Ovary (tissue), 3 donors: ENCODE results near the gene LINGO3.

ENCODE experiments used
- EP300 ChIP-seq: sonication (generic); formaldehyde crosslinking; IDR thresholded peaks from one replicate; pipeline ENCODE4 v1.6.1; 2017; ENCODE audit warnings: antibody characterized with exemption
- POLR2A ChIP-seq: fragments of 450-650 bp; IDR thresholded peaks from one replicate; pipeline ENCODE4 v1.6.1; 2017; ENCODE audit warnings: antibody characterized with exemption, mild to moderate bottlenecking, moderate library complexity
- TF ChIP-seq, protein P1 (sequence below), 3 donors: fragments of 450-650 bp in 2 of 3; fragments of 200-600 bp in 1 of 3; IDR thresholded peaks; one replicate each; pipeline versions ENCODE4 v1.5.1 to v1.8.0; 2016 to 2022; ENCODE audit warnings: antibody characterized with exemption in 3 of 3, mild to moderate bottlenecking in 1 of 3
- donor health status: DM: no; HTN: no; CAD: no.

DNA sequence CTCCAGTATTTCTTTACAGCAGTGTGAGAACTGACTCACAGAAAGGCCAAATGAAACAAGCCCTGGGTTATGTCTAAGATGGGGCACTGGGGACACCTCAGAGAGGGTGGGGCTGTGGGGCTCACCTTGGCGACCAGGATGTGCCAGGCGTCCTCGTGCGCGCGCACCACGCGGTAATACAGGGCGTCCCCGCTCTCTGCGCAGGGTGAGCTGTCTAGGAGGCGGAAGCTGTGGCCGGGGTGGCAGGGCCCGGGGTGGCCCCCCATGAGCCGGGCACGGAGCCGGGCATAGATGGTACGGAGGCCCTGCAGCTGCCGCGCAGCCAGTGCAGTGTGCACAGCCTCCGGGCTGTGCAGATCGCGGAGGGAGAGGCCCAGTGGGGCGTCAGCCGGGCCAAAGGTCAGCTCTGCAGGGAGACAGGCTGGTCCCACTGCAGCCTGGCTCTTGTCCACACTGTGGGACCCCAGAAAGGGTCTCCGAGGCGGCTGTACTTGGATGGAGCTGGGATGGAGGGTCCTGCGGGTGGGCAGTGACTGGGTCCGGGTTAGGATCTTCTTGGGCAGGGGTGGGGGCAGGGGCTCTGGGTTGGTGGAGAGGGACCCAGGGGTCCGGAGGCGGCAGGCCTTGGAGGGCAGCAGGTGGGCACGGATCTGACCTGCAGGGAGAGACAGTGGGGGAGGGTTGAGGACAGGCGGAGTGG, 29.3 kb downstream of the LINGO3 start:
- TF ChIP-seq, protein P1, sequence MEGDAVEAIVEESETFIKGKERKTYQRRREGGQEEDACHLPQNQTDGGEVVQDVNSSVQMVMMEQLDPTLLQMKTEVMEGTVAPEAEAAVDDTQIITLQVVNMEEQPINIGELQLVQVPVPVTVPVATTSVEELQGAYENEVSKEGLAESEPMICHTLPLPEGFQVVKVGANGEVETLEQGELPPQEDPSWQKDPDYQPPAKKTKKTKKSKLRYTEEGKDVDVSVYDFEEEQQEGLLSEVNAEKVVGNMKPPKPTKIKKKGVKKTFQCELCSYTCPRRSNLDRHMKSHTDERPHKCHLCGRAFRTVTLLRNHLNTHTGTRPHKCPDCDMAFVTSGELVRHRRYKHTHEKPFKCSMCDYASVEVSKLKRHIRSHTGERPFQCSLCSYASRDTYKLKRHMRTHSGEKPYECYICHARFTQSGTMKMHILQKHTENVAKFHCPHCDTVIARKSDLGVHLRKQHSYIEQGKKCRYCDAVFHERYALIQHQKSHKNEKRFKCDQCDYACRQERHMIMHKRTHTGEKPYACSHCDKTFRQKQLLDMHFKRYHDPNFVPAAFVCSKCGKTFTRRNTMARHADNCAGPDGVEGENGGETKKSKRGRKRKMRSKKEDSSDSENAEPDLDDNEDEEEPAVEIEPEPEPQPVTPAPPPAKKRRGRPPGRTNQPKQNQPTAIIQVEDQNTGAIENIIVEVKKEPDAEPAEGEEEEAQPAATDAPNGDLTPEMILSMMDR (IDR thresholded peaks at IDR 0.05) = no peak
- no peak for TF ChIP-seq EP300
- TF ChIP-seq POLR2A = no peak
